HG02852 (cell line): ENCODE measurements around the gene CLCN2.

Experiments
- ATAC-seq: cut with Tn5 transposase; IDR thresholded peaks from one replicate; pipeline ENCODE4 v1.9.1; 2021; ENCODE audit warnings: mild to moderate bottlenecking, moderate library complexity; ENCODE audit not compliant: unreplicated experiment

CLCN2 gene

DNA sequence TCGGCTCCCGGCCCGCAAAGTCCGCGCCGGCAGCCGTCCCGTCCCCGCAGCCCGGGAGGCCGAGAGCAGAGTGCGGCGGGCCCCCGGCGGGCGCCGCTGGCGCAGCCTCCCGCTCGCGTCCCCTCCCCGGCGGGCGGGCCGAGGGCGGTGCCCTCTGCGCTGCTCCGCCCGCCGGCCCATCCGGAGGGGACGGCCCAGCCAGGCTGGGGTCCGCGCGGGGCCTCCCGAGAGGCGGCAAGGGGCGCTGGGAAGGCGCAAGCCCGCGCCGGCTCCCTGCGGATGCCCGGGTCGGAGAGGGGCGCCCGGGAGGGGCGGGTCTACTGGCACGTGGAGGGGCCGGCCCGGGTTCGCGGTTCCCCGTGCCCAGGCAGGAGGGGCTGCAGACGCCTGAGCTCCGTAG, at the start of gene CLCN2, which contains the start of gene POLR2H:
Gene CLCN2 (minus strand): TSS at position 74 of the 400 bp plus-strand sequence. CDS start 126 bp downstream, outside the sequence.
Gene POLR2H (plus strand): TSS at position 179 of the 400 bp plus-strand sequence. CDS start 1,783 bp downstream, outside the sequence.
- ATAC-seq, result peak; percentile 40

DNA sequence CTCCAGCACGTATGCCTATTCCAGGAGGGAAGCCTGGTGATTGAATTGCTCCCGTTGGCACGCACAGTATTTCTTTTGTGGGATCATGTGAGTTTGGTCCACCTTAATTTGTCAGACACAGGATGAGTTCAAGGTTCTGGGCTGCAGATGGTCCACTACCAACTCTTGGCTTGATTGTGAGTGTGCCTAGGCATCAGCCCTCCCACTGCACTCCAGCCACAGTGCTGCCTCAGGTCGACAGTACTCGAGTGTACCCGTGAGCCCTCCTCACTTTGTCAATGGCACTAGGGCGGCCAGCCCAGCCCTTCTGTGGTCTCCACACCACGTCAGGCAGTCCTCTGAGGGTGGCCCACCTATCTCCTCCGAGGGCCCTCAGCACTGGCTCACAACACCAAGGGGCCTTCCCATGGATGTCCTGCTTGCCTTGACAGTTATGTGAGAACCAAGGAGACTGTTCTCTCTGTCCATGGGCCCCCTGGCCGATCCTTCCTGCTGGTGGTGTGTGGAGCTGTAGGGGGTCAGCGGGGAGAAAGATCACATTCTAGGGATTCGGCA, 48.6 kb upstream of the CLCN2 start:
- ATAC-seq, result no peak

DNA sequence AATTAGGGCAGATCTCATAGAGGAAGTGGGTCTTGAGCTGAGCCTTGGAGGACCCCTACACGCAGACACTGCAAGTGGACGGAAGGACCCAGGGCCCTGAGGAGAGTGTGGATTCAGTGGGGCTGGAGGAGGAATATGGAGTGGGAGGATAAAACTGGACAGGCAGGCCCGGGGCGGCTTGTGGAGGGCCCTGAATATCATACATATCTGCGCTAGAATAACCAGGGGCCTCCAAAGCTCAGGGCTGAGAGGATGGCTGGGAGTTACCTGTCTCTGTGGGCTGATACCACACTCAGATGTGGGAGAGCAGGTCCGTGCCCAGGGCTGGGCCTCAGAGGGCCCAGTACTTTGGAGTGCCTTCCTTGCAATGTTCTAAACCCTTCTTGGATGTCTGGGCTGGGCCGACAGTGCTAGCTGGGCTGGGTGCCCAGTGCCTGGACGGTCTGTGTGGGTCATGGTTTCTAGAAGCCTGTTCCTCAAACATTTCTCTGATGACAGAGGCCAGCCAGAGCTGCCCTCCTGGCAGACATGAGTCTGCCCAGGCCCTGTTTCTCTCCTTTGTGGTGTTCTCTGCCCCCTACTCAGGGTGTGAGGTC, 48.0 kb upstream of the CLCN2 start:
- no peak for ATAC-seq

DNA sequence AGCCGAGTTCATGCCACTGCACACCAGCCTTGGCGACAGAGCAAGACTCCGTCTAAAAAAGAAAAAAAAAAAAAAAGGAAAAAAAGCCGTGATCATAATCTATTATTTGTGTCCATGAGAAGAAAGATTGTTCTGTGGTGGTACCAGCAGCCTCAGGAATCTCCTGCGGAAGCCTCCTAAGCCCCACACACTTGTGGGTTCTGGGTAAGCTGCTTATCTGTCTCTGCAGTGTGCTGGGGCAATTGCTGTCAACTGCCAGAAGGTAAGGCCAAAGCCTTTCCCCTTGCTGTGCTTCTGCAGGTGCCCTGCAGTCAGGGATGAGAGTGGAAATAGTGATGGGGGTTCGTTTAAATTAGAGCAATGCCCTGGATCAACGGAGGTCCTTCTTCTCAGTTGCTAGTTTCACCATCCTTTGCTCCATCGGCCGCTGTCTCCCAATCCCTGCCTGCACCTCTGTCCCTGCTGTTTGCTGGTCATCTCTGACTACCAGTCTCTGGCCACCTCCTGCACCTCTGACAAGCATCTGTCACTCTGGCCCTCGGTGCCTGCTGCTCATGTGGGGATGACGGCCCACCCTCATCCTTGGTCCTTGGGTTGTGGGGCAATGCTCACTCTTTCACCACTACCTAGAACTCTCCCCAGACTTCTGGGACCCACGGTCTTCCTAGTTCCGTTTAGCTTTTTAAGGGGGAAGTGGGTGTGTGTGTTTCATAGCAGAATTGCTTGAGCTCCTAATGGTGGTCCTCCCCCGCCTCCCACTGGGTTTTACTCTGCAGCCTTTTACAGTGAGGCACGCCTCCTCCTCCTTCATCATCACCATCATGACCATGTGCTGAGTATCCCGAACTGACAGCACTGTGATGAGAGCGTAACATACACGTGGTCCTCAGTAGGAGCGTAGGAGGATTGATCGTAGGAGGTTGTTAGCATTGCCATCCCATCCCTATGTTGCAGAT, 43.9 kb upstream of the CLCN2 start:
- no peak for ATAC-seq

DNA sequence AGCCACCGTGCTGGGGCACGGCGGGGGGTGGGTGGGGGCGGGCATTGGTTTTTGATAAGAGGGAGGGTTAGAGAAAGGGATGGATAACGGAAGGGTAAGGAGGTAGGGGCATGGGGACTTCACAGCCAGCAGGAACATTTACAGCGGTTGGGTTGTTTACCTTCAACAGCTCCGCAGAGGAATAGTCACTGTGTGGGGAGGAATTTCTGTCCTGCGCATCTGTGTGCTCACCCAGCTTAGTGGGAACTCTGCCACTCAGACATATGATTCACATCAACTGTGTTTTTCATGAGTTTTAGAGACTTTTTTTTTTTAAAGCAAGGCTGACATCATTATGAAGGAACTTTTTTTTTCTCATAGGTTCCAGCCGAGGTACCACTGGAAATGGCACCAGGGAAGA, 38.0 kb upstream of the CLCN2 start:
- ATAC-seq, result no peak

DNA sequence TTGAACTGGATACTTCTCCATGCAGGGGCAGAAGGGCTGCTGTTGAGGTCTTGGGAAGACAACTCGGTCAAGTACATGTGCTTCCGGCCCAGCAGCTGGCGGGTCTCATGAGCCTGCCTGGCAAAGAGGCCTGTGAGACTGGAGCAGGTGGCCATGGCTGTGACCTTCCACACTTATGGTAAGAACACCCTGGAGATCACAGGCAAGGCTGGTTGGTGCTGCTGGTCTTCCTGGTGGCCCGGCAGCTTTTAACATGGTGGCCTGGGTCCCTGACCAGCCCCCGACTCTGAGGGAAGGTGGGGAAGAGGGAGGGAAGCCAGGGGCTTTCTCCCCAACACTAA, 33.9 kb upstream of the CLCN2 start:
- no peak for ATAC-seq

DNA sequence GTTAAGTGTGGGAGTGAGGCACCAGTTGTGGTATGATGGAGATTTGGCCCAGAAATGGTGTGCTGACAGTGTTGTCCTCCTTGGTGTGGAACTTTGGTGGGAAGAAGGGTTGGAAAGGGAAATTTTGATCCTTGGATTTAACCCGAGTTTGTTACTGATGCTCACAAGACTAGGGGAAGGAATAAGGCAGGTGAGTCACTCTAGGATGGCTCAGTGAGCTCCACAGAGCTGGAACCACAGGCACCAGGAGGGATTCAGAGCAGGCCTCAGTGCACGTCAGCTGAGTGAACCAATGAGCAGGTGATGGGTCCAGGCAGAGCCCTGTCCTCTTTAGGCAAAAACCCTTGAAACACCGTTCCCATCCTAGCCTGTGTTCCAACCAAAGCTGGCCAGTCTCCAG, 29.9 kb upstream of the CLCN2 start:
- ATAC-seq, result no peak

DNA sequence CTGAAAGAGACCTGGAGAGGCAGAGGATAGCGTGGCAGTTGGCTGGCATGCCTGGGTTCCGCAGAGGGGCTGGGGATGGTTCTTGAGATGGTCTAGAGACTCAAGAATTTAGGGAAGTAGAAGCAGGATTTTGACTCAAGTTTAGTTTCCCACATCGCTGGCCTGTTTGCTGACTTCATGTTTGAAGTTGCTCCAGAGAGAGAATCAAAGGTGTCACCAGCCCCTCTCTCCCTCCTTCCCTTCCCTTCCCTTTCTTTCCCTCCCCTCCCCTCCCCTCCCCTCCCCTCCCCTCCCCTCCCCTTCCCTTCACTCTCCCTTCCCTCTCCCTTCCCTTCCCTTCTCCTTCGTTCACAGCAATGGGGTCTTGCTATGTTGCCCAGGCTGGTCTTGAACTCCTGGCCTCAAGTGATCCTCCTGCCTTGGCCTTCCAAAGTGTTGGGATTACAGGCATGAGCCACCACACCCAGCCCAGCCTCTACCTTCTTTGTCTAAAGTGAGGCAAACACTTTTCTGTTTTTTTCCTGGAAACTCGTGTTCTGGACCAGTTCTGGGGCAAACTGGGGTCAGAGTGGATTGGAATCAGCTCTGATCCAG, 28.6 kb upstream of the CLCN2 start:
- ATAC-seq, result no peak

DNA sequence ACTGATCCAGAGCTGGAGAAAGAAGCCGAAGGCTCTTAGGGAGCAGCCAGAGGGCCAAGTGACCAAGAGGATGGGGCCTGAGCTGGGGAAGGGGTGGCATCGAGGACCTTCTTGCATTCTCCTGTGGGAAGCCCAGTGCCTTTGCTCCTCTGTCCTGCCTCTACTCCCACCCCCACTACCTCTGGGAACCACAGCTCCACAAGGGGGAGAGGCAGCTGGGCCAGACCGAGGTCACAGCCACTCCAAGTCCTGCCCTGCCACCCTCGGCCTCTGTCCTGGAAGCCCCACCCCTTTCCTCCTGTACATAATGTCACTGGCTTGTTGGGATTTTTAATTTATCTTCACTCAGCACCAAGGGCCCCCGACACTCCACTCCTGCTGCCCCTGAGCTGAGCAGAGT, 28.0 kb upstream of the CLCN2 start:
- no peak for ATAC-seq

DNA sequence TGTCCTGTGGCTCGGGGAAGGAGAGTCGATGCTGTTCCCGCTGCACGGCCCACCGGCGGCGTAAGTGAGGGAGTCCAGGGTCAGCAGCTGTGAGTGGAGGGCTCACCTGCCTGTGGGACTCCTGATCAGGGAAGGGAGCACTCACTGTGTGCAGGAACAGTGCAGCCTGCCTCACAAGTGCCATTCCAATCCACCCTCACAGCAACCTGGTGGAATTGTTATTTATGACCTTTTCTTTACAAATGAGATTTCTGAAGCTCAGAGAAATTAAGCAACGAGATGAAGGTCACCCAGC, 27.5 kb upstream of the CLCN2 start:
- no peak for ATAC-seq

DNA sequence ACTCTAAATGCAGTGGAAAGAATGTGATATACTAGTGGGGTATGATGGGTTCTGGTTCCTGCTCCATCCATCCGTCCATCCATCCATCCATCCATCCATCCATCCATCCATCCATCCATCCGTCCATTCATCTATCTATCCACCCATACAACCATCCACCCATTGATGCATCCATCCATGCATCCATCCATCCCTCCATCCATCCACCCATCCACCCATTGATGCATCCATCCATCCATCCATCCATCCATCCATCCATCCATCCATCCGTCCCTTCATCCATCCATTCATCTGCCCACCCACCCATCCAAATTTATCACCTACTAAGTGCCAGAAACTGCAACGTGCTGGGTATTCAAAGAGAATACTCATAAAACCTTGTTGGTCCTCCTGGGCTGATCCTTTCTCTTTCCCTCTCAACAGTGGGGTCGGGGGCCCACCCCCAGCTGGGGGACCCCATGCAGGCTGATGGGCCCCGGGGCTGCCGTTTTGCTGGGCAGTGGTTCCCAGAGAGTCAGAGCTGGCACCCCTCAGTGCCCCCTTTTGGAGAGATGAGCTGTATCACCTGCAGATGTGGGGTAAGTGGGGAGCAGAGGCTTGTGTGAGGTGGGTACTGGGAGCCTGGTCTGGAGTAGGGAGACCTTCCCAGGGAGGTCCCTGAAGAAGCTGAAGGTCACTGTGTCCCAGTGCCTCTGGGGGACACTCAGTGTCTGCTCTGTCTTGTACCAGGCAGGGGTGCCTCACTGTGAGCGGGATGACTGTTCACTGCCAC, 26.9 kb upstream of the CLCN2 start:
- no peak for ATAC-seq

DNA sequence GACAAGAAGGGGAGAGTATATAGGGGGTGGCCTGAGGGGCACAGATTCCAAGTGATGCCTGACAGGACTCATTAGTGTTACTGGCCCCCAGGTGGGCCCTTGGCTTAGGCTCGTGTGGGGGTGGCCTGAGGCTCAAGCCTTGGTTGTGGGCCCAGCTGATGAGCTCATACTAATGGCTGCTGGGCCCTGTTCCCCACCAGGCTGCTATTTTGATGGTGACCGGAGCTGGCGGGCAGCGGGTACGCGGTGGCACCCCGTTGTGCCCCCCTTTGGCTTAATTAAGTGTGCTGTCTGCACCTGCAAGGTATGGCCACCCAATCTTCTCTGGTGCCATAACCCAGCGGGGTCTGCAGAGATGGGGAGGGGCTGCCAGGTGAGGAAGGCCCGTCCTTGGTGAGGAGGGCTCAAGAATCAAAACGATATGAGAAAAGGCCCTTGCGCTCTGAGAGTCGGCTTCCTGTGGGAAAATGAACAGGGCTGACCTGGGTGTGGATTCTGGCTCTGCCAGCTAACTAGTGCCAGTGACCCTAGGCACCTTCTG, 25.8 kb upstream of the CLCN2 start:
- ATAC-seq, result no peak

DNA sequence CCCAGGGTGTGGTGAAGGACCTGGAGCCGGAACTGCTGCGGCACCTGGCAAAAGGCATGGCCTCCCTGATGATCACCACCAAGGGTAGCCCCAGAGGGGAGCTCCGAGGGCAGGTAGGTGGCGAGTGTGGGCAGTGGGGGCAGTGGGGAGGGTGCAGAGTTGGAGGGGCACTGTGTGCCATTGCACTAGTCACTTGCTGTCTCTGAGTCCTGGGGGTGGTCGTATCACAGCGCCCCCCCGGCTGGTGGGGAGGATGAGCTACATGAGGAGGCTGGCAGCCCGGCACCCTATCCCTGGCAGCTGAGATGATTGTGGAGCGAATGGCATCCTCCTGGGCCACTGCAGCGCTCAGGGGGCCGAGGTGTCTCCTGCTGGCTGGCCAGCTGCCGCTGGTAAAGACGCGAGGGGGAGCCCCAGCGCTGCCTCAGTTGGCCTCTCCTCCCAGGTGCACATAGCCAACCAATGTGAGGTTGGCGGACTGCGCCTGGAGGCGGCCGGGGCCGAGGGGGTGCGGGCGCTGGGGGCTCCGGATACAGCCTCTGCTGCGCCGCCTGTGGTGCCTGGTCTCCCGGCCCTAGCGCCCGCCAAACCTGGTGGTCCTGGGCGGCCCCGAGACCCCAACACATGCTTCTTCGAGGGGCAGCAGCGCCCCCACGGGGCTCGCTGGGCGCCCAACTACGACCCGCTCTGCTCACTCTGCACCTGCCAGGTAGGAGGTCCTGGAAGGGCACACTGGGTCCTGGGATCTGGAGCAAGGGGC, 24.8 kb upstream of the CLCN2 start:
- ATAC-seq, result no peak

DNA sequence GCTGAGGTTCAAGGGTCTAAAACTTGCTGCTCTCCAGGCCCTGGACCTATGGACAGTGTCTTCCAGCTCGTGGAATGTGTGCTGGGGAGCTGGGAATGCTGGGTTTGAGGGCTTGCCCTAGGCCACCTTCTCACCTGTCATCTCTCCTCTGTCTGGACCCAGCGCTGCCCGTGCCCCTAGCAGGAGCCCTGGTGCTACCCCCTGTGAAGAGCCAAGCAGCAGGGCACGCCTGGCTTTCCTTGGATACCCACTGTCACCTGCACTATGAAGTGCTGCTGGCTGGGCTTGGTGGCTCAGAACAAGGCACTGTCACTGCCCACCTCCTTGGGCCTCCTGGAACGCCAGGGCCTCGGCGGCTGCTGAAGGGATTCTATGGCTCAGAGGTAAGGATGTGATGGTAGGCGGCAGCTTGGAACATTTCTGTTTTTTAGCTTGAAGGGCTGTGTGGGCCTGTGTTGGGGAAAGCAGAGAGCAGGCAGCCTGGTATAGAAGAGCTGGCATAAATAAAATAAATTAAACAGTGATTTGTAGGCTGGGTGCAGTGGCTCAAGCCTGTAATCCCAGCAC, 23.5 kb upstream of the CLCN2 start:
- ATAC-seq, result no peak

DNA sequence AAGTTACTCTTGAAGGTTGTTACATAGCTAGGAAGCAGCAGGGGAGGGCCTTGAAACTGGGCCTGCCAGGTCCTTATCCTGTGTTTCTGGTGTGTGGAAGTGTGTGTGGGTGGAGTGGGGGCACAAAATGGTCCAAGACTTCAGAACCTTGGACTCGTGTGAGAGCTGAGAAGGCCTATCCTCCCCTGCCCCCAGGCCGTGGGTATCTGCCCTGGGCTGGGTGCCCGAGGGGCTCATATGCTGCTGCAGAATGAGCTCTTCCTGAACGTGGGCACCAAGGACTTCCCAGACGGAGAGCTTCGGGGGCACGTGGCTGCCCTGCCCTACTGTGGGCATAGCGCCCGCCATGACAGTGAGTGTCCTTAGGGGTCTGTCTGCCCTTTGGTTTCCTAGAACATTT, 22.9 kb upstream of the CLCN2 start:
- no peak for ATAC-seq

DNA sequence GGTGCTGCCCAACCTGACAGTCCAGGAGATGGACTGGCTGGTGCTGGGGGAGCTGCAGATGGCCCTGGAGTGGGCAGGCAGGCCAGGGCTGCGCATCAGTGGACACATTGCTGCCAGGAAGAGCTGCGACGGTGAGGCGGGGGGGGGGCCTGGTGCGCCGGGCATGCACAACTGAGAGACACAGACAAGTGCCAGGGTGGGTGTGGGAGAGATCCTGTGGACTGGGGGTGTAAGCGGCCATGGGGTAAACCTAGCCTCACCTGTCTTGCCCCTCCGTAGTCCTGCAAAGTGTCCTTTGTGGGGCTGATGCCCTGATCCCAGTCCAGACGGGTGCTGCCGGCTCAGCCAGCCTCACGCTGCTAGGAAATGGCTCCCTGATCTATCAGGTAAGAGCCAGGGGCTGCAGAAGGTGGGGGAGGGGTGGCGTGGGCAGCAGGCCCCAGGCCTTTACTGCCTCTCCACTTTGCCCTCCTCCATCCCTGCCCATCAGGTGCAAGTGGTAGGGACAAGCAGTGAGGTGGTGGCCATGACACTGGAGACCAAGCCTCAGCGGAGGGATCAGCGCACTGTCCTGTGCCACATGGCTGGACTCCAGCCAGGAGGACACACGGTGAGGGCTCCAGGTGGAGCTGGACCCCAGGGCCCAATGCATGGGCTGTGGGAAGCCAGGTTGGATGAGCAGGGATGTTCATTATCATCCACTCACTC, 21.8 kb upstream of the CLCN2 start:
- ATAC-seq, result no peak

DNA sequence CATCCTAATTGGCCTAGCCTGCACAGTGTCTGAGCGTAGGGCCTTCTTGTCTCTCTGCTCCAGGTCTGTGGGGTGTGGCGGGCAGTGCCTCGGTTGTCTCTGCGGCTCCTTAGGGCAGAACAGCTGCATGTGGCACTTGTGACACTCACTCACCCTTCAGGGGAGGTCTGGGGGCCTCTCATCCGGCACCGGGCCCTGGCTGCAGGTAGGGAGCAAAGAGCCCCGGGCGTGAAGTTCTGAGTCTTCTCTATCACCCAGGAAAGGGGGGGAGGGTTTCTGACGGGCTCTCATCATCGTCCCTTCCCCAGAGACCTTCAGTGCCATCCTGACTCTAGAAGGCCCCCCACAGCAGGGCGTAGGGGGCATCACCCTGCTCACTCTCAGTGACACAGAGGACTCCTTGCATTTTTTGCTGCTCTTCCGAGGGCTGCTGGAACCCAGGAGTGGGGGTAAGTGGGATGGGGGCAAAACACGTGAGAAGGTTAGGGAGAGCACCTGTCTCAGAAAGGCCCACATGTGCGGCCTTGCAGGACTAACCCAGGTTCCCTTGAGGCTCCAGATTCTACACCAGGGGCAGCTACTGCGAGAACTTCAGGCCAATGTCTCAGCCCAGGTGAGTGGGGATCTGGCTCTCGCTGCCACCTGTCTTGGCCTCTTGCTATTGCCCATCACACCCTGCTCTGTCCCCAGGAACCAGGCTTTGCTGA, 21.1 kb upstream of the CLCN2 start:
- ATAC-seq, result no peak
